Cardiac muscle cell (in vitro differentiated cells and primary cell): Measurements from ENCODE around the gene MMP24. TPM values are rescaled to one million over a fixed set of nuclear protein-coding genes. Genes with fewer than 3 reads are reported as not detected.

ENCODE experiments used
- DNase-seq, 2 donors: peaks; one replicate each; pipeline versions ENCODE4 v3.0.0 to v3.0.0-alpha.2; 2010 to 2017; ENCODE audit warnings: low read depth in 1 of 2, low spot score in 1 of 2
- H3K27ac ChIP-seq: fragments of 200-600 bp; sonication (generic); 2 replicates; pipeline ENCODE4 v1.5.1; 2016
- H3K27me3 ChIP-seq: fragments of 200-600 bp; sonication (generic); 2 replicates; pipeline ENCODE4 v1.6.0; 2016; ENCODE audit warnings: control low read depth
- H3K36me3 ChIP-seq: fragments of 200-600 bp; sonication (generic); 2 replicates; pipeline ENCODE4 v1.5.1; 2016; ENCODE audit warnings: control low read depth
- H3K4me1 ChIP-seq: fragments of 200-600 bp; sonication (generic); 2 replicates; pipeline ENCODE4 v1.8.1; 2017; ENCODE audit warnings: low read depth, mild to moderate bottlenecking, mixed run types
- H3K4me3 ChIP-seq: fragments of 200-600 bp; sonication (generic); 2 replicates; pipeline ENCODE4 v1.5.1; 2016; ENCODE audit warnings: mild to moderate bottlenecking
- H3K9me3 ChIP-seq: fragments of 200-600 bp; sonication (generic); 2 replicates; pipeline ENCODE4 v1.5.1; 2017; ENCODE audit warnings: low read depth, mild to moderate bottlenecking, control low read depth
- polyA plus RNA-seq: library from polyadenylated mRNA; unstranded; fragments of >200 nt; fragmentation: Nextera tagmentation; extraction: Ambion mirVana; gene quantifications from 2 replicates; pipeline ENCODE4 v1.2.1, GENCODE V29; 2016
- total RNA-seq: library from RNA; depleted of rRNA; stranded (reverse); fragments of >200 nt; gene quantifications from 2 replicates; pipeline ENCODE4 v1.2.3, GENCODE V29; 2016
- TF ChIP-seq, protein P1 (sequence below): IDR thresholded peaks from 2 replicates; pipeline ENCODE4 v1.5.1; 2012; ENCODE audit warnings: low read depth, mild to moderate bottlenecking, low read length

The MMP24 gene
- total and polyA plus RNA-seq, 2 experiments from 2014 or later: 5.9 to 8.9 TPM

DNA sequence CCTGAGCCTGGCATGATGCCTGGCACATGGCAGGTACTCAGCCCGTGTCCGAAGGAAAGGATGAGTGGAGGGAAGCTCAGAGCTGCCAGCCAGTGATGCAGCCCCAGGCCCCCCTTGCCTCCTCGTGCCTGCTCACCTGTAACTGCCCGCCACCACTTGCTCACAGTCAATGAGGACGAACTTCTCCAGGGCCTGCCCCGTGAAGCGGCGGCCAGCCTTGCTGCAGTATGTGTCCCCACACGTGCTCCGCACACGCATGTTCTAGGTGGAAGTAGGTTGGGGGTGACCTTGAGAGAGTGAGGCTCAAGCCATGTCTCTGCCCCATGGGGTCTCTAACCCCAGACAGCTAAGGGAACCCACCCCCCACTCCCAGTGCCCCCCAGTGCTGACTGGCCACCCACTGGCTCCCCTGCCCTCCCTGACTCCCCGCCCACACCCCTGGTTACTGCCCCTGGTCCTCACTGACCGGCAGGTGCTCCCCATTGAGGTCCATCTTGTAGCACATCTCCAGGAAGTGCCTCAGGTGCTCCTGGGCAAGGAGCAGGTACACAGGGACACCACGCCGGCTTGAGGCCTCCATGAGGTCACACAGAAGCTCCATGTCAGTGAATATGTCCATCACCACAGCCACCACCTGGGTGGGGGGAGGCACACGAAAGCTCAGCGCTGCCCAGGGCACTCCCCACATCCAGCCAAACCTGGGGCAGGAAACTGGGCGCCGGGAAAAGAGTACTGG, 62.0 kb downstream of the MMP24 start:
- DNase-seq: no peak
- H3K4me3 ChIP-seq: no peak overlapping the region
- H3K9me3 ChIP-seq: no peaks in the 10 kb centered on the region
- TF ChIP-seq, protein P1, sequence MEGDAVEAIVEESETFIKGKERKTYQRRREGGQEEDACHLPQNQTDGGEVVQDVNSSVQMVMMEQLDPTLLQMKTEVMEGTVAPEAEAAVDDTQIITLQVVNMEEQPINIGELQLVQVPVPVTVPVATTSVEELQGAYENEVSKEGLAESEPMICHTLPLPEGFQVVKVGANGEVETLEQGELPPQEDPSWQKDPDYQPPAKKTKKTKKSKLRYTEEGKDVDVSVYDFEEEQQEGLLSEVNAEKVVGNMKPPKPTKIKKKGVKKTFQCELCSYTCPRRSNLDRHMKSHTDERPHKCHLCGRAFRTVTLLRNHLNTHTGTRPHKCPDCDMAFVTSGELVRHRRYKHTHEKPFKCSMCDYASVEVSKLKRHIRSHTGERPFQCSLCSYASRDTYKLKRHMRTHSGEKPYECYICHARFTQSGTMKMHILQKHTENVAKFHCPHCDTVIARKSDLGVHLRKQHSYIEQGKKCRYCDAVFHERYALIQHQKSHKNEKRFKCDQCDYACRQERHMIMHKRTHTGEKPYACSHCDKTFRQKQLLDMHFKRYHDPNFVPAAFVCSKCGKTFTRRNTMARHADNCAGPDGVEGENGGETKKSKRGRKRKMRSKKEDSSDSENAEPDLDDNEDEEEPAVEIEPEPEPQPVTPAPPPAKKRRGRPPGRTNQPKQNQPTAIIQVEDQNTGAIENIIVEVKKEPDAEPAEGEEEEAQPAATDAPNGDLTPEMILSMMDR: no peak
- no peaks in the 10 kb centered on the region for H3K36me3 ChIP-seq
- no peaks in the 10 kb centered on the region for H3K27me3 ChIP-seq
- no peak overlapping the region for H3K27ac ChIP-seq
- H3K4me1 ChIP-seq: peaks cover 11% of the 10 kb centered on the region

DNA sequence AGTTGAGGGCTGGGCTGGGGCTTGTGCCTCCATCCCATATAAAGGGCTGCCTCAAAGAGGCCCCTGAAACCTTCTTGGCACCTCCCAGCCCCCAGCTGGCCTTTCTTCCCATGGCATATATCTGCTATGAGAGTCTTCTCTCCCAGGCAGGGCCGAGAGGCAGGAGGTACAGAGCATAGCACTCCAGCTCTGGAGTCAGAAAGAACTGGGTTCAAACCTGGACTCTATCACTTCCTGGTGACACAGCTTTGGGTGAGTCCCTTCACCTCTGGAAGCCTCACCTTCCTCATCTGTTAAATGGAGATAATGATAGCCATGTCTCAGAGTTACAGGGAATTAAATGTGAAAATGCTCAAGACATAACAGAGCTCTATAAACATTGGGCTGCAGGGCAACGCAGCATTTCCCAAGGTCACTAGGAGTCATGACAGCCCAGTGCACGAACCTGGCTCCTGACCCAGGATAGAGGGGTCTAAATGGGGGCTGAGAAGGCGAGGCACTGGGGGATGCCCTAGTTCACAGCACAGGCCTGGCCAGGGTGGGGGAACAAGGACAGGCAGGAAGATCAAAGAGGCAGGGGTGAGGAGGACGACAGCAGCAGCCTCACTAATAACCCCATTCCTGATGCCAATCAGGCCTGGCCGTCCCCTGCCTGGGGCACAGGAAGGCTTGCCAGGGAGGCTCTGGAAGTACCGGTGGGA, 63.8 kb downstream of the MMP24 start:
- Histone ChIP-seq H3K9me3 (no peaks in the 10 kb centered on the region), H3K27ac (no peak overlapping the region), H3K36me3 (no peaks in the 10 kb centered on the region), H3K4me1 (peaks cover 9% of the 10 kb centered on the region), H3K27me3 (no peaks in the 10 kb centered on the region), H3K4me3 (no peak overlapping the region)
- no peak for DNase-seq
- TF ChIP-seq, protein P1: no peak

DNA sequence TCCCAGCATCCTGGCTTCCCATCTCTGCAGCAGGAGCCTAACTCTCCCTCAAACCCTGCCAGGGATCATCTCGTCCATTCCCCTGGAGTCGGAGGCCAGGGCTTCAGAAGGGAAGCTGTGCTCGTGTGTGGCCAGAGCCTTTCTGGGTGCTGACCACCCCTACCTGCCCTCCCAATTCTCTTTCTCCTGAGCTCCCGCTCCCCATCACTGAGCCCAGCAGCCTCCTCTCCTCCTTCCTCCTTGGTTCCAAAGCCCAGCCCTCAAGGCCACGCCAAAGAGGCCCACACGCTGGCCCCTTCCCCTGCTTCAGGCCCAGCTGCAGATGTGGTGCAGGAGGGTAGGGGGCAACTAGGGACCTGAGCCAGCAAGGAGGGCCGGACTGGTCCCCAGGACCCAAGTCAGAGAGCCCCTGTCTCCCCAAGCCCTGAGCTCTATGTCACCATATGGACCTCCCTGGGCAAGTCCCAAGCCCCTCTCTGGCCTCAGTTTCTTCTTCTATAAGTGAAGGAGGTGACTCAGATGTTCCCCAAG, 64.5 kb downstream of the MMP24 start:
- no peak for DNase-seq
- no peaks in the 10 kb centered on the region for H3K36me3 ChIP-seq
- H3K4me1 ChIP-seq: peaks cover 10% of the 10 kb centered on the region
- H3K4me3 ChIP-seq: no peak overlapping the region
- TF ChIP-seq, protein P1: no peak
- no peaks in the 10 kb centered on the region for H3K9me3 ChIP-seq
- no peak overlapping the region for H3K27ac ChIP-seq
- H3K27me3 ChIP-seq: no peaks in the 10 kb centered on the region

DNA sequence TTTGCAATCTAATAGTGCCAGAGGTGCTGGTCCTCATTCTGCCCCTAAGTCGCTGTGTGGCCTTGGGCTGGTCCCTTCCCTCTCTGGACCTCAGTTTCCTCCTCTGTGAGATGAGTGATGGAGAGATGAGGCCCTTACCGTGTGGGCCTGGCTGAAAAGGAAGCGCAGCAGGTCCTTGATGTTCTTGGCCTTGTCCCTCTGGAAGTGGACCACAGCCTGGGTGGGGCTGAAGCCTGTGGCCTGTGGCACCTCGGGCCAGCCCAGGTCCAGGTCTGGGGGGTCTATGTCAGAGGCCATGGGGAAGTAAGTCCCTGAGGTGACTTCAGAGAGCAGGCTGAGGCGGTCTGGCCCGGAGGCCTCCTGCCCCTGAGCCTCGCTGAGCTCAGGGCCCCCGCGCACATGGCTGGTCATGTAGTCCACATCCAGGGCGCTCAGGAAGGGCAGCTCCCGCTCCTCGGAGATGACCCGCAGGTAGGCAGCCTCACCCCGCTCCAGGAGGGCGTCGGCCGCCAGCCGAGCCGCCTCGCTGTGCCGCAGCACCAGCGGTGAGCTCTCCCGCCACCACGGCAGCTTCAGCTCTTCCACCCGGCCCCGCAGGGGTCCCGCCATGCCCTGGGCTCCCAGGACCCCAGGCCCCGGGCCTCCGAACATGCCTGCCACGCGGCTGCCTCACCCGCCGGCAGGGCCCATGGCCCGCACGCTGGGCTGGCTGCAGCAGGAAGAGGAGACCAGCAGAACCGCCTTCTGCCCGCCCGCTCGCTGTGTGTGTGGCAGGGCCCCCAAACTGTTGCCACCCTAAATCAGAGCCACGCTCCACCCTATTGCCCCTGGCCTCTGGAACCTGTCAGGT, 65.4 kb downstream of the MMP24 start, which contains the start of gene FAM83C:
Gene FAM83C (minus strand): TSS at position 772 of the 850 bp plus-strand sequence. CDS start 121 bp downstream, at position 651.
- no peak for DNase-seq
- Histone ChIP-seq H3K27me3 (no peaks in the 10 kb centered on the region), H3K4me3 (no peak within 1 kb of the TSS), H3K9me3 (no peaks in the 10 kb centered on the region), H3K36me3 (no peaks in the 10 kb centered on the region), H3K4me1 (peaks cover 19% of the 10 kb centered on the region), H3K27ac (no peak within 1 kb of the TSS)
- TF ChIP-seq, protein P1: no peak
